ENCODE results near the gene DNAH7.
"Not testable (repeated sequence)": the region's sequence is repeated elsewhere in the genome, so short reads cannot be mapped to it uniquely, and the experiment has no call there.

The DNAH7 gene

DNA sequence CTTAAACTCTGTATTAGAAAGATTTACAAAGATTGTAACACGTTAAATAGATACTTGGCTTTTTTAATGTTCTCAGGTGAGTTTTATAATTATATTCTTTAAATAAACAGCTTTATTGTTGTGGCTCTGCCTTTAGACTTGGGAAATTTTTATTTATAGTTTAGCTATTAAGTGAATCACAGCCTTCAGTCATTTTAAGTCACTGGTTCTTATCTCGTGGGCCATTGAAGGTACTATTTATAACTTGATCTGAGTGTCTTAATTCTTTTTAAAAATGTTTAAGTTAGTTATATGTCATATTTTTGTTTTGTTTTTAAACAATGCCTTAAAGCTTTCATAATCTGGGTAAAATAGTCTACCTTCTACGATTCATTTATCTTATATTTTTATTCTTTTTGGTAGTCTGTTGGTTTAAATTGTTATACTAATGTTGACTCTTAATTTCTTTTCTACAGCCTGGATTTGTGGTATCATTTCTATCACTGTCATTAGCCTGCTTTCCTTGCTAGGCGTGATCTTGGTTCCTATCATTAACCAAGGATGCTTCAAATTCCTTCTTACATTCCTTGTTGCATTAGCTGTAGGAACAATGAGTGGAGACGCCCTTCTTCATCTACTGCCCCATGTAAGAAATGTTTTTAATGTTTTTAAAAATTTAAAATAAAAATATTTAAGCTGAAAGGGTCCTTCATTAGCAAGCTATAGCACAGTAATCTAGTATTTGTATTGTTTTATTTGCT, 362.3 kb downstream of the DNAH7 start:
- no peak for DNase-seq

DNA sequence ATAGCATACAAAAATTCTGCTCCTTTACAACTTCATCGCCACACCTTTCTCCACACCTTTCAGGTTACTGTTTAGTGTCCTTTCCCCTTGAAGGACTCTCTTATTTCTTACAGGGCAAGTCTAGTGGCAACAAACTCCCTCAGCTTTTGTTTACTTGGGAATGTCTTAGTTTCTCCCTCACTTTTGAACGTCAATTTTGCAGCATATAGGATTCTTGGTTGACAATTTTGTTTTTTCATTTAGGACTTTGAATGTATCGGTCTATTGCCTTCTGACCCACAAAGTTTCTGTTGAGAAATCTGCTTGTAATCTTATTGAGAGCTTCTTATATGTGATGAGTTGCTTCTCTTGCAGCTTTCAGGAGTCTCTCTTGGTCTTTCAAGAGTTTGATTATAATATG, 368.2 kb downstream of the DNAH7 start:
- DNase-seq, result no peak

DNA sequence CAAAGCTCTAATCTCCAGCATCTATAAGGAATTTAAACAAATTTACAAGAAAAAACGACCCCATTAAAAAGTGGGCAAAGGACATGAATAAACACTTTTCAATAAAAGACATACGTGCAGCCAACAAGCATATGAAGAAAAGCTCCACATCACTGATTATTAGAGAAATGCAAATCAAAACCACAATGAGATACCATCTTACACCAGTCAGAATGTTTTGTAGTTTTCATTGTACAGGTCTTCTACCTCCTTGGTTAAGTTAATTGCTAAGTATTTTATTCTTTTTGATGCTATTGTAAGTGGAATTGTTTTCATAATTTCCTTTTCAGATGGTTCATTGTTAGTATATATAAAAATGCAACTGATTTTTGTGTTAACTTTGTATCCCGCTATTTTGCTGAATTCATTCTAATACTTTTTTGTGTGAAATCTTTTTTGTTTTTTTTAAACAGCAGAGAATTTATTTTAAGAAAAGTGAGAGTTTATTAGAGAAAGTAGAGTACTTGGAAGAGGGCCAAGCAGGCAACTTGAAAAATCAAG, 370.9 kb downstream of the DNAH7 start:
- no peak for DNase-seq

DNA sequence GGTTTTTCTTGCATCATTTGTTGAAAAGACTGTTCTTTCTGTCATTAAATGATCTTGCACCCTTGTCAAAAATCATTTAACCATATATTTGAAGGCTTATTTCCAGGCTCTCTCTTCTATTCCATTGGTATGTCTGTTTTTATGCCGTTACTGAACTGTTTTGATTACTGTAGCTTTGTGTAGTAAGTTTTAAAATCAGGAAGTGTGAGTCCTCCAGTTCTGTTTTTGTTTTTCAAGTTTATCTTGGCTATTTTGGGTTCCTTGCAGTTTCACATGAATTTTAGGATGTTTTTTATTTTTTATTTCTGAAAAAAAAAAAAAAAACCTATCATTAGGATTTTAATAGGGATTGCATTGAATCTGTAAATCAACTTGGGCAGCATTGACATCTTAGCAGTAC, 372.6 kb downstream of the DNAH7 start:
- no peak for DNase-seq

DNA sequence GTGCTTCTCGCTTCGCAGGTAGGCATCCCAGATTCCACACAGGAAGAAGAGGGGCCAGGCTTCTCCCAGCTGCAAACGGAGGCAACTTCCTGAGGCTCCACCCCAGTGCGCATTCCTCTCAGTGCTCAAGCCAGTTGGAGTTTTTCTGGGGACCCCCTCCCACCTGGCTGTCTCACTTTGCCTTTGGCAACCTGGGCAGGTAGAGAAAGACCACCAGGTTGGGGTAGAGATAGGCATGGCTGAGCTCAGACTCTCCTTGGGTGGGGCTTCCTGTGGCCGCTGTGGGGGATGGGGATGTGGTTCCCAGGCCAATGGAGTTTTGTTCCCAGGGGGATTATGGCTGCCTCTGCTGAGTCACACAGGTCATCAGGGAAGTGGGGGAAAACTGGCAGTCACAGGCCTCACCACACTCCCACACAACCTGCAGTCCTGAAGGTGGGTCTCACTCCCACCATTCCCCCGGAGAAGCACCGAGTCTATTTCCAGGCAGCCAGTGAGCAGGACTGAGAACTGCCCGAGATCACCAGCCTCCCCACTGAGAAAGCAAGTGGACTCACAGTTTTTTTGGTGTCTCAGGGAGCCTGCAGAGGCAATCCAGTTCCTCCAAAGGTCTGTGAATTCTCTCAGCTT, 373.5 kb downstream of the DNAH7 start:
- DNase-seq, result no peak

GRCh38 chr2:195694553-195694952, 374.1 kb downstream of the DNAH7 start:
- DNase-seq, result no peak

GRCh38 chr2:195692531-195692930, 376.1 kb downstream of the DNAH7 start:
- DNase-seq, result not testable (repeated sequence)

All from stimulated activated naive CD4-positive, alpha-beta T cell treated with Interleukin-2 at 50 U/mL for 16 hours (primary cell).